ENCODE results near the gene SELENOW. TPM values are rescaled to one million over a fixed set of nuclear protein-coding genes. Genes with fewer than 3 reads are reported as not detected.

The SELENOW gene
- total RNA-seq (220 and 316 TPM in 2 replicates), polyA plus RNA-seq (613 and 629 TPM in 2 replicates), polyA minus RNA-seq (118 and 129 TPM in 2 replicates), Bru-seq, nascent RNA (percentile 81 among the genes with signal in this experiment), BruChase-seq, experiment 1, labeled RNA remaining after a 6-hour chase (percentile 87 among the genes with signal in this experiment), BruChase-seq, experiment 2, labeled RNA remaining after a 2-hour chase (percentile 82 among the genes with signal in this experiment)
- polyA plus RNA-seq (2011; cell fraction: cytosol; rRNA removed), result 541 and 597 TPM in 2 replicates
- 179 and 190 TPM in 2 replicates for polyA plus RNA-seq (2011; cell fraction: nucleus; rRNA removed)
- 307 and 370 TPM in 2 replicates for polyA plus RNA-seq (2012)
- polyA minus RNA-seq (2011; cell fraction: cytosol; rRNA and poly(A)+ RNA removed), result 45.0 TPM
- 24.9 and 26.5 TPM in 2 replicates for polyA minus RNA-seq (2011; cell fraction: nucleus; rRNA and poly(A)+ RNA removed)
- long read RNA-seq, transcript SELENOW-215 (1 exons, 2,503 nt), result major isoform, 496 of 832 reads
- long read RNA-seq, transcript SELENOW-212 (6 exons, 888 nt), result minor isoform, 325 of 832 reads
- long read RNA-seq, partial matches to known transcripts, result 2 of 832 reads
- long read RNA-seq, other reads (novel, unspliced or antisense), result 2 of 832 reads

GRCh38 chr19:47778049-47778953 lies at the start of gene SELENOW:
SELENOW (plus strand) TSS chr19:47778703; CDS start chr19:47778786, 83 bp downstream.
- intact Hi-C loops (cut with micrococcal nuclease), result loop anchor here (1.0 kb wide), 1 partner anchor 12 kb away; no protein-coding TSS in a partner anchor
- CTCF ChIA-PET, result interaction anchor here (0.6 to 1.0 kb wide), 3 partner anchors 12 to 65 kb away, joined by 3 to 6 read pairs (median 5); partner anchors contain the start of gene EHD2
- DNase-seq (ENCODE audit: low read depth, low spot score) (peak; percentile 78), FAIRE-seq (peak; percentile 21)
- Histone ChIP-seq H4K20me1 (replicated peaks; ENCODE audit: control insufficient read depth, extremely low read depth, insufficient read depth, low read length) (no peaks in the 10 kb centered on the region), H3K4me3 (replicated peaks in 1 of 3; ENCODE audit: insufficient read depth in 1 of 3, low read depth in 1 of 3, low read length in 3 of 3) (peak within 1 kb of the TSS; percentile 85 to 93 (median 89)), H3K9me1 (replicated peaks; ENCODE audit: control insufficient read depth, extremely low read depth, insufficient read depth, low read length) (no peaks in the 10 kb centered on the region), H3K27ac (ENCODE audit: insufficient read depth, low read depth, low read length) (peak within 1 kb of the TSS; percentile 95), H3K27me3 (ENCODE audit: control insufficient read depth in 2 of 2, insufficient read depth in 2 of 2, low read length in 2 of 2) (no peaks in the 10 kb centered on the region), H3K36me3 (ENCODE audit: control insufficient read depth in 2 of 2, extremely low read depth in 1 of 2, insufficient read depth in 2 of 2, low read length in 2 of 2) (peaks cover 0 to 13% of the 10 kb centered on the region in 2 experiments), H2AFZ (ENCODE audit: low read depth, low read length) (peak within 1 kb of the TSS; percentile 96), H3K4me2 (ENCODE audit: insufficient read depth, low read length) (peak within 1 kb of the TSS; percentile 96), H3K79me2 (ENCODE audit: control insufficient read depth, insufficient read depth, low read length) (peaks cover 30% of the 10 kb centered on the region), H3K9ac (replicated peaks; ENCODE audit: extremely low read depth, insufficient read depth, low read length) (peak within 1 kb of the TSS; percentile 93), H3K9me3 (replicated peaks; ENCODE audit: control insufficient read depth, insufficient read depth, low read length) (no peaks in the 10 kb centered on the region), H3K4me1 (ENCODE audit: control insufficient read depth, extremely low read depth, insufficient read depth, low read length) (peaks cover 14% of the 10 kb centered on the region)
- no TSS peak for BruUV-seq (replicated peaks)
- TF ChIP-seq POLR2A (IDR thresholded peaks at IDR 0.05; ENCODE audit: low read depth, low read length), result peak; percentile 93
- peak; percentile 94 for TF ChIP-seq POLR2AphosphoS5 (IDR thresholded peaks at IDR 0.05; ENCODE audit: insufficient read depth, low read depth, low read length)
- TF ChIP-seq MAX (IDR thresholded peaks at IDR 0.05; ENCODE audit: insufficient read depth, insufficient read length), result no peak
- no peak for TF ChIP-seq FOS (IDR thresholded peaks at IDR 0.05; ENCODE audit: borderline replicate concordance, insufficient read depth, low read length)
- TF ChIP-seq MYC (IDR thresholded peaks at IDR 0.05; ENCODE audit: low read depth, low read length), result no peak
- no peak for TF ChIP-seq GATA2 (IDR thresholded peaks at IDR 0.05; ENCODE audit: insufficient read depth, insufficient read length, low read depth, low read length)
- no peak for TF ChIP-seq JUN (IDR thresholded peaks at IDR 0.05; ENCODE audit: borderline replicate concordance, insufficient read depth, insufficient read length, low read depth)
- no peak for TF ChIP-seq CTCF (IDR thresholded peaks at IDR 0.05; ENCODE audit: extremely low read depth in 1 of 2, insufficient read depth in 1 of 2, low read depth in 1 of 2, low read length in 2 of 2)
- no peak for TF ChIP-seq EZH2 (IDR thresholded peaks at IDR 0.05; ENCODE audit: borderline replicate concordance, low read depth, low read length, severe bottlenecking)
- dilution Hi-C loops (cut with MboI; ENCODE audit: extremely low pct_ligation_motif_present, low sequenced_read_pairs), result no loop called here
- POLR2A ChIA-PET, result no interaction called here

All from endothelial cell of umbilical vein (primary cell).